Loucy (cell line): ENCODE measurements around the gene ITGB5.

ENCODE experiments used
- H2AFZ ChIP-seq: fragments of 200-600 bp; sonication (generic); 2 replicates; pipeline ENCODE4 v1.6.0; 2016; ENCODE audit warnings: antibody characterized with exemption, mild to moderate bottlenecking, low read length, moderate library complexity
- H3F3A ChIP-seq: fragments of 200-600 bp; 2 replicates; pipeline ENCODE4 v1.6.0; 2016; ENCODE audit warnings: antibody characterized with exemption, low read depth, mild to moderate bottlenecking
- H3K27me3 ChIP-seq: fragments of 200-600 bp; sonication (generic); 2 replicates; pipeline ENCODE4 v1.6.1; 2014; ENCODE audit warnings: low read length, mild to moderate bottlenecking; ENCODE audit not compliant: insufficient read depth, poor library complexity, severe bottlenecking
- H3K36me3 ChIP-seq: fragments of 200-600 bp; sonication (generic); 2 replicates; pipeline ENCODE4 v1.6.1; 2016; ENCODE audit warnings: low read length; ENCODE audit not compliant: insufficient read depth
- H3K4me1 ChIP-seq: fragments of 200-600 bp; sonication (generic); 2 replicates; pipeline ENCODE4 v1.5.1; 2014; ENCODE audit warnings: low read length, mild to moderate bottlenecking; ENCODE audit not compliant: insufficient read depth, poor library complexity, severe bottlenecking
- H3K4me2 ChIP-seq: fragments of 200-600 bp; sonication (generic); 2 replicates; pipeline ENCODE4 v1.6.0; 2014; ENCODE audit warnings: antibody characterized with exemption, low read length, low read depth, mild to moderate bottlenecking; ENCODE audit not compliant: poor library complexity, severe bottlenecking
- H3K4me3 ChIP-seq: fragments of 200-600 bp; sonication (generic); 2 replicates; pipeline ENCODE4 v1.5.1; 2014; ENCODE audit warnings: low read length, mild to moderate bottlenecking, mixed read lengths; ENCODE audit not compliant: poor library complexity, severe bottlenecking
- H3K79me2 ChIP-seq: fragments of 200-600 bp; sonication (generic); 2 replicates; pipeline ENCODE4 v1.6.1; 2014; ENCODE audit warnings: low read length; ENCODE audit not compliant: insufficient read depth
- H3K9ac ChIP-seq: fragments of 200-600 bp; sonication (generic); 2 replicates; pipeline ENCODE4 v1.6.0; 2014; ENCODE audit warnings: mild to moderate bottlenecking, low read depth, low read length, moderate library complexity; ENCODE audit not compliant: poor library complexity, severe bottlenecking
- H3K9me2 ChIP-seq: fragments of 200-600 bp; sonication (generic); replicated peaks from 2 replicates; pipeline ENCODE4 v1.6.1; 2016; ENCODE audit warnings: low read depth, low read length, mixed read lengths
- H3K9me3 ChIP-seq: fragments of 200-600 bp; sonication (generic); 2 replicates; pipeline ENCODE4 v1.6.1; 2014; ENCODE audit warnings: mild to moderate bottlenecking, antibody characterized with exemption, low read length, low read depth; ENCODE audit not compliant: insufficient read depth
- H4K20me1 ChIP-seq: fragments of 200-600 bp; sonication (generic); 2 replicates; pipeline ENCODE4 v1.6.0; 2014; ENCODE audit warnings: antibody characterized with exemption, low read length, mild to moderate bottlenecking; ENCODE audit not compliant: insufficient read depth, poor library complexity, severe bottlenecking
- EZH2phosphoT487 ChIP-seq: fragments of 200-600 bp; IDR thresholded peaks from 2 replicates; pipeline ENCODE4 v1.6.1; 2018; ENCODE audit warnings: antibody characterized with exemption, mild to moderate bottlenecking, moderate library complexity, borderline replicate concordance
- TF ChIP-seq, protein P1 (sequence below): fragments of 200-600 bp; sonication (generic); conservative IDR thresholded peaks from 2 replicates; pipeline ENCODE4 v1.5.1; 2014; ENCODE audit warnings: mild to moderate bottlenecking, antibody characterized with exemption, low read length

ITGB5 gene

DNA sequence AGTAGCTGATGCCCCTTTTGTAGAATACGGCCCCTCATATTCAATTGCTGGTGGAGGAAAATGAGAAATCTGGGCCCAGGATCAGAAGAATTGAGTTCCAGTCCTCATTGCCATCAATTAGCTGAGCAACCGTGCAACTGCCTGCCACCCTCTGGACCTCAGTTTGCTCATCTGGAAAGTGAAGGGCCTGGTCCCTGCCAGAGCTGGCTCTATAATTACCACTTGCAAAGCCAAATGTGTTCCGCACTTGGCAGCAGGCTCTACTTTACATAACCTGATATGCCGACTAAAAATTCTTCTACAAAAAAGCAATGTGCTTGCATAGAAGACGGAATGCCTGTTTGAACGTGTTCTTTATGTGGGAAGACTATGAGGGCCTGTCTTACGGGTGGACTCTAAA lies 8.6 kb upstream of the ITGB5 start:
- Histone ChIP-seq H3K4me2 (no peak overlapping the region), H3K36me3 (no peaks in the 10 kb centered on the region), H2AFZ (no peak overlapping the region), H4K20me1 (no peaks in the 10 kb centered on the region), H3K4me3 (no peak overlapping the region), H3K9me2 (no peaks in the 10 kb centered on the region), H3K27me3 (no peaks in the 10 kb centered on the region), H3K4me1 (no peaks in the 10 kb centered on the region), H3K79me2 (no peaks in the 10 kb centered on the region), H3K9me3 (no peaks in the 10 kb centered on the region), H3K9ac (no peak overlapping the region), H3F3A (no peaks in the 10 kb centered on the region)
- no peak for TF ChIP-seq EZH2phosphoT487
- TF ChIP-seq, protein P1, sequence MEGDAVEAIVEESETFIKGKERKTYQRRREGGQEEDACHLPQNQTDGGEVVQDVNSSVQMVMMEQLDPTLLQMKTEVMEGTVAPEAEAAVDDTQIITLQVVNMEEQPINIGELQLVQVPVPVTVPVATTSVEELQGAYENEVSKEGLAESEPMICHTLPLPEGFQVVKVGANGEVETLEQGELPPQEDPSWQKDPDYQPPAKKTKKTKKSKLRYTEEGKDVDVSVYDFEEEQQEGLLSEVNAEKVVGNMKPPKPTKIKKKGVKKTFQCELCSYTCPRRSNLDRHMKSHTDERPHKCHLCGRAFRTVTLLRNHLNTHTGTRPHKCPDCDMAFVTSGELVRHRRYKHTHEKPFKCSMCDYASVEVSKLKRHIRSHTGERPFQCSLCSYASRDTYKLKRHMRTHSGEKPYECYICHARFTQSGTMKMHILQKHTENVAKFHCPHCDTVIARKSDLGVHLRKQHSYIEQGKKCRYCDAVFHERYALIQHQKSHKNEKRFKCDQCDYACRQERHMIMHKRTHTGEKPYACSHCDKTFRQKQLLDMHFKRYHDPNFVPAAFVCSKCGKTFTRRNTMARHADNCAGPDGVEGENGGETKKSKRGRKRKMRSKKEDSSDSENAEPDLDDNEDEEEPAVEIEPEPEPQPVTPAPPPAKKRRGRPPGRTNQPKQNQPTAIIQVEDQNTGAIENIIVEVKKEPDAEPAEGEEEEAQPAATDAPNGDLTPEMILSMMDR, result no peak

DNA sequence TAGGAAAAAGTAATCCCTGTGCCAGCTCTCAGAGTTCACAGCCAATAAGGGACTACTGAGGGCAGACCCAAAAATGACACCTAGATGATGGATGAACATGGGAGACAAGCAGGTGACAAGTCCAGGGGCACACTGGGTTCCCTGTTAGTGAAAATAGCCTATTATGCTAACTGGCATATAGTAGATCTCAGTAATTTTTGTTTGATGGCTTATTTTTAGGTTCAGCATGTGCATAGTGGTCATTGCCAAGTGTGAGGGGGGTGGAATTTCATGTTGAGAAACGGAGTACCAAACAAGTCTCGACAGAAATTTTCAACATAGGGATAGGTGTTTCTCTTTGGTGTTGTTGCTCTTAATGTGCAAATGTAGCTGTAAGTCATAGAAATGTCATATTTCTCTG lies 6.4 kb upstream of the ITGB5 start:
- H3K27me3 ChIP-seq, result no peaks in the 10 kb centered on the region
- TF ChIP-seq EZH2phosphoT487, result no peak
- no peak overlapping the region for H3K4me3 ChIP-seq
- no peaks in the 10 kb centered on the region for H3K9me3 ChIP-seq
- no peak overlapping the region for H3K4me2 ChIP-seq
- no peaks in the 10 kb centered on the region for H4K20me1 ChIP-seq
- H3K9ac ChIP-seq, result no peak overlapping the region
- H3K79me2 ChIP-seq, result no peaks in the 10 kb centered on the region
- H2AFZ ChIP-seq, result no peak overlapping the region
- no peaks in the 10 kb centered on the region for H3K9me2 ChIP-seq
- no peaks in the 10 kb centered on the region for H3K36me3 ChIP-seq
- no peaks in the 10 kb centered on the region for H3K4me1 ChIP-seq
- H3F3A ChIP-seq, result no peaks in the 10 kb centered on the region

DNA sequence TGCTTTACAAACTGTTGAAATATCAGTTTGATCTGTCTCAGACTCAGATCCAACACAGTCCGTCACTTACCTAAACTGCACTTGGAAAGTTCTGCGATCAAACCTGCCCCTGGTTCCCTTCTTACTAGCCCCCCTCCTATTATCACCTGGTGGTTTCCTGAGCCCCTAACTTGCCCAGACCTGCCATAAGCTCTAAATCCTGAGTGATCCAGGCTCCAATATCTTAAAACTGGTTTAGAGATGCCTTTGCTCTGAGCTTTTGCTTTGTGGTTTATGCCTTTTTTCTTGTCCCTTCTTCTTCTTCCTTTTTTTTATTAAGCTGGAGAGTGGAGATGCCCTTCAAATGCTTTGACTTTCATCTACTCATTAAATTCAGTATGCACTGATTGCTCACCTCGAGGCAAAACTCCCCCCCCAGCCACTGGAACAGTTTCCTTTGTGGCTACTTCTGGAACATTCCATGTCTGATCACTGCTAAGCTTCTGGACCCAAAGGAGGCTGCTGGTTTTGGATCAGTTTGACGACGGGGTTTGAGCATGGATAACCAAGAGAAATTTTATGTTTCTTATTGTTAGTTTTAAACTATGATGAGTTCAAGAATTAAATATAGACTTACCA lies 3.5 kb upstream of the ITGB5 start:
- H3K4me3 ChIP-seq, result no peak overlapping the region
- no peaks in the 10 kb centered on the region for H3K27me3 ChIP-seq
- H3K9me2 ChIP-seq, result no peaks in the 10 kb centered on the region
- H3K4me1 ChIP-seq, result no peaks in the 10 kb centered on the region
- TF ChIP-seq, protein P1, result no peak
- TF ChIP-seq EZH2phosphoT487, result no peak
- H3F3A ChIP-seq, result no peaks in the 10 kb centered on the region
- H3K4me2 ChIP-seq, result no peak overlapping the region
- no peaks in the 10 kb centered on the region for H3K9me3 ChIP-seq
- H3K36me3 ChIP-seq, result no peaks in the 10 kb centered on the region
- H4K20me1 ChIP-seq, result no peaks in the 10 kb centered on the region
- H3K9ac ChIP-seq, result no peak overlapping the region
- H3K79me2 ChIP-seq, result no peaks in the 10 kb centered on the region
- no peak overlapping the region for H2AFZ ChIP-seq
